WTC11 (cell line): ENCODE data around the gene HMGN4. TPM values are rescaled to one million over a fixed set of nuclear protein-coding genes. Genes with fewer than 3 reads are reported as not detected.

Source experiments
- ATAC-seq: fragments of 200-7000 bp; cut with Tn5 transposase; 2 replicates; pipeline ENCODE4 v1.10.0; 2021; ENCODE audit warnings: mild to moderate bottlenecking, moderate library complexity
- CTCF ChIA-PET: fragments of 300-600 bp; sonication (Branson Sonifier 250); formaldehyde crosslinking; loops from one replicate; lab custom pipeline; 2021; ENCODE audit warnings: antibody characterized with exemption; lab: Charles Lee
- POLR2A ChIA-PET: fragments of 350-600 bp; sonication (Branson Sonifier 250); formaldehyde crosslinking; loops from one replicate; lab custom pipeline; 2021; ENCODE audit warnings: antibody characterized with exemption; lab: Charles Lee
- DNase-seq: peaks from one replicate; pipeline ENCODE4 v3.0.0; 2021; ENCODE audit warnings: low spot score
- H3K27ac Mint-ChIP-seq: 2 replicates; pipeline ENCODE4 v1.8.0; 2021; ENCODE audit warnings: mixed read lengths
- H3K27me3 Mint-ChIP-seq: 2 replicates; pipeline ENCODE4 v1.8.0; 2021; ENCODE audit warnings: low read depth, mild to moderate bottlenecking, moderate library complexity, mixed read lengths
- H3K36me3 Mint-ChIP-seq: 2 replicates; pipeline ENCODE4 v1.8.0; 2021; ENCODE audit warnings: mixed read lengths
- H3K4me1 Mint-ChIP-seq: 2 replicates; pipeline ENCODE4 v1.8.0; 2022; ENCODE audit warnings: mixed read lengths
- H3K4me3 Mint-ChIP-seq: 2 replicates; pipeline ENCODE4 v1.8.0; 2021; ENCODE audit warnings: mild to moderate bottlenecking, moderate library complexity, mixed read lengths
- H3K9me3 Mint-ChIP-seq: 2 replicates; pipeline ENCODE4 v1.8.0; 2021; ENCODE audit warnings: mixed read lengths
- AFF4 ChIP-seq: sonication (generic); formaldehyde crosslinking; IDR thresholded peaks from 2 replicates; pipeline ENCODE4 v1.8.1; 2023; ENCODE audit warnings: mild to moderate bottlenecking, missing genetic modification reagents, borderline replicate concordance
- ATF2 ChIP-seq: sonication (generic); formaldehyde crosslinking; IDR thresholded peaks from 2 replicates; pipeline ENCODE4 v1.8.1; 2022; ENCODE audit warnings: low read depth, missing genetic modification reagents, borderline replicate concordance
- EMX1 ChIP-seq: fragments of 250-450 bp; sonication (Bioruptor Pico); IDR thresholded peaks from 2 replicates; pipeline ENCODE4 v1.8.0; 2021; ENCODE audit warnings: mild to moderate bottlenecking
- ETV6 ChIP-seq: sonication (generic); formaldehyde crosslinking; IDR thresholded peaks from 2 replicates; pipeline ENCODE4 v1.8.1; 2022; ENCODE audit warnings: mild to moderate bottlenecking, missing genetic modification reagents
- GABPB1 ChIP-seq: sonication (generic); formaldehyde crosslinking; IDR thresholded peaks from 2 replicates; pipeline ENCODE4 v1.8.1; 2023; ENCODE audit warnings: mild to moderate bottlenecking, missing genetic modification reagents
- GRHL2 ChIP-seq: fragments of 250-450 bp; sonication (Bioruptor Pico); IDR thresholded peaks from 2 replicates; pipeline ENCODE4 v1.8.0; 2022; ENCODE audit warnings: mild to moderate bottlenecking, moderate library complexity; ENCODE audit not compliant: insufficient replicate concordance, severe bottlenecking
- IRF1 ChIP-seq: sonication (generic); formaldehyde crosslinking; IDR thresholded peaks from 2 replicates; pipeline ENCODE4 v1.8.0; 2023; ENCODE audit warnings: missing genetic modification reagents
- IRF2 ChIP-seq: sonication (generic); formaldehyde crosslinking; IDR thresholded peaks from 2 replicates; pipeline ENCODE4 v1.8.0; 2022; ENCODE audit warnings: low read depth, missing genetic modification reagents, borderline replicate concordance
- MXD4 ChIP-seq: fragments of 250-450 bp; sonication (Bioruptor Pico); IDR thresholded peaks from 2 replicates; pipeline ENCODE4 v1.8.0; 2021; ENCODE audit warnings: mild to moderate bottlenecking, moderate library complexity, borderline replicate concordance
- NFATC4 ChIP-seq: fragments of 250-450 bp; sonication (Bioruptor Pico); IDR thresholded peaks from 2 replicates; pipeline ENCODE4 v1.9.0; 2021; ENCODE audit warnings: mild to moderate bottlenecking
- NR2C2 ChIP-seq: sonication (generic); formaldehyde crosslinking; IDR thresholded peaks from 2 replicates; pipeline ENCODE4 v1.8.0; 2022; ENCODE audit warnings: mild to moderate bottlenecking, missing genetic modification reagents
- PRDM15 ChIP-seq: sonication (generic); formaldehyde crosslinking; IDR thresholded peaks from 2 replicates; pipeline ENCODE4 v1.8.0; 2022; ENCODE audit warnings: missing genetic modification reagents
- TP53 ChIP-seq: sonication (generic); formaldehyde crosslinking; IDR thresholded peaks from 2 replicates; pipeline ENCODE4 v1.8.1; 2023; ENCODE audit warnings: mild to moderate bottlenecking, missing genetic modification reagents
- ZBTB21 ChIP-seq: sonication (generic); formaldehyde crosslinking; IDR thresholded peaks from 2 replicates; pipeline ENCODE4 v1.8.1; 2023; ENCODE audit warnings: mild to moderate bottlenecking, missing genetic modification reagents, borderline replicate concordance
- ZMAT4 ChIP-seq: fragments of 250-450 bp; sonication (Bioruptor Pico); IDR thresholded peaks from 2 replicates; pipeline ENCODE4 v1.9.0; 2021; ENCODE audit warnings: mild to moderate bottlenecking
- total RNA-seq: library from RNA; stranded (reverse); gene quantifications from 3 replicates; pipeline ENCODE4 v1.2.3, GENCODE V29; 2021
- TF ChIP-seq, protein P1 (sequence below): sonication (generic); formaldehyde crosslinking; IDR thresholded peaks from 2 replicates; pipeline ENCODE4 v1.8.1; 2023; ENCODE audit warnings: mild to moderate bottlenecking, moderate library complexity, missing genetic modification reagents

The HMGN4 gene
- total RNA-seq, 1 experiment from 2014 or later = 57.1 TPM

- DNase-seq (peak; percentile 63), ATAC-seq (peak; percentile 77)
- Mint-ChIP-seq H3K27me3 (peaks cover 21% of the 10 kb centered on the region), H3K4me1 (peaks cover 12% of the 10 kb centered on the region), H3K4me3 (peak overlapping the region; percentile 90), H3K27ac (no peak overlapping the region), H3K9me3 (peaks cover 13% of the 10 kb centered on the region), H3K36me3 (peaks cover 4% of the 10 kb centered on the region; the same call in 1 of the 2 replicates)
- ChIA-PET POLR2A (interaction anchor here (0.6 kb wide), 1 partner anchor 234 kb away, joined by 4 read pairs; no protein-coding TSS in a partner anchor), CTCF (interaction anchor here (1.1 to 7.6 kb wide), 4 partner anchors 19 to 234 kb away, joined by 3 to 181 read pairs (median 4); partner anchors contain the start of genes ABT1 and HMGN4)
- TF ChIP-seq ETV6 (CRISPR knock-in tag) = 0 out of 2 replicates have a peak, but pooled peaks have one; percentile 48
- TF ChIP-seq ATF2 = no peak
- no peak for TF ChIP-seq AFF4 (CRISPR knock-in tag)
- TF ChIP-seq, protein P1, sequence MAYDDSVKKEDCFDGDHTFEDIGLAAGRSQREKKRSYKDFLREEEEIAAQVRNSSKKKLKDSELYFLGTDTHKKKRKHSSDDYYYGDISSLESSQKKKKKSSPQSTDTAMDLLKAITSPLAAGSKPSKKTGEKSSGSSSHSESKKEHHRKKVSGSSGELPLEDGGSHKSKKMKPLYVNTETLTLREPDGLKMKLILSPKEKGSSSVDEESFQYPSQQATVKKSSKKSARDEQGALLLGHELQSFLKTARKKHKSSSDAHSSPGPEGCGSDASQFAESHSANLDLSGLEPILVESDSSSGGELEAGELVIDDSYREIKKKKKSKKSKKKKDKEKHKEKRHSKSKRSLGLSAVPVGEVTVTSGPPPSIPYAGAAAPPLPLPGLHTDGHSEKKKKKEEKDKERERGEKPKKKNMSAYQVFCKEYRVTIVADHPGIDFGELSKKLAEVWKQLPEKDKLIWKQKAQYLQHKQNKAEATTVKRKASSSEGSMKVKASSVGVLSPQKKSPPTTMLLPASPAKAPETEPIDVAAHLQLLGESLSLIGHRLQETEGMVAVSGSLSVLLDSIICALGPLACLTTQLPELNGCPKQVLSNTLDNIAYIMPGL (CRISPR knock-in tag) = peak; percentile 26; the same call in 1 of the 2 replicates
- peak; percentile 62; the same call in 1 of the 2 replicates for TF ChIP-seq EMX1
- TF ChIP-seq NFATC4 (CRISPR knock-in tag) = no peak
Observed at GRCh38 chr6:26575494-26575939, 37.4 kb downstream of the HMGN4 start.

- no peak for ATAC-seq
- Mint-ChIP-seq H3K4me3 (peak overlapping the region; percentile 90), H3K27me3 (peaks cover 21% of the 10 kb centered on the region), H3K4me1 (peaks cover 14% of the 10 kb centered on the region), H3K27ac (no peak overlapping the region), H3K36me3 (peaks cover 4% of the 10 kb centered on the region; the same call in 1 of the 2 replicates), H3K9me3 (peaks cover 13% of the 10 kb centered on the region)
- TF ChIP-seq IRF1 (CRISPR knock-in tag) (no peak), NR2C2 (CRISPR knock-in tag) (no peak), ZMAT4 (CRISPR knock-in tag) (no peak), IRF2 (CRISPR knock-in tag) (no peak), ZBTB21 (no peak), MXD4 (CRISPR knock-in tag) (no peak), GRHL2 (CRISPR knock-in tag) (no peak), GABPB1 (no peak), TP53 (CRISPR knock-in tag) (no peak), PRDM15 (CRISPR knock-in tag) (no peak)
- CTCF ChIA-PET = interaction anchor here (1.3 to 7.6 kb wide), 4 partner anchors 18 to 254 kb away, joined by 3 to 181 read pairs (median 6); partner anchors contain the start of gene ABT1
- DNase-seq = no peak
- POLR2A ChIA-PET = no interaction called here
Observed at GRCh38 chr6:26576407-26576843, 38.3 kb downstream of the HMGN4 start.
